Smooth muscle cell (in vitro differentiated cells): Measurements from ENCODE around the gene EPHA3. TPM values are rescaled to one million over a fixed set of nuclear protein-coding genes. Genes with fewer than 3 reads are reported as not detected.

Experiments used
- DNase-seq: peaks from one replicate; lab custom pipeline; 2025; ENCODE audit not compliant: unreplicated experiment; lab: John Stamatoyannopoulos, UW
- H2AFZ ChIP-seq: fragments of 200-600 bp; sonication (generic); 2 replicates; pipeline ENCODE4 v1.6.0; 2016; ENCODE audit warnings: antibody characterized with exemption, low read depth, mild to moderate bottlenecking
- H3F3A ChIP-seq: fragments of 200-600 bp; sonication (generic); 2 replicates; pipeline ENCODE4 v1.6.0; 2017; ENCODE audit warnings: antibody characterized with exemption, low read depth
- H3K27ac ChIP-seq: fragments of 200-600 bp; sonication (generic); 2 replicates; pipeline ENCODE4 v1.5.1; 2016; ENCODE audit warnings: low read depth, mild to moderate bottlenecking
- H3K27me3 ChIP-seq: fragments of 200-600 bp; sonication (generic); 2 replicates; pipeline ENCODE4 v1.6.1; 2016; ENCODE audit warnings: low read depth, mild to moderate bottlenecking
- H3K36me3 ChIP-seq: fragments of 200-600 bp; sonication (generic); 2 replicates; pipeline ENCODE4 v1.5.1; 2016; ENCODE audit warnings: low read depth
- H3K4me1 ChIP-seq: fragments of 200-600 bp; sonication (generic); 2 replicates; pipeline ENCODE4 v1.5.1; 2016; ENCODE audit warnings: low read depth
- H3K4me2 ChIP-seq: fragments of 200-600 bp; sonication (generic); 2 replicates; pipeline ENCODE4 v1.6.0; 2016; ENCODE audit warnings: mild to moderate bottlenecking
- H3K4me3 ChIP-seq: fragments of 200-600 bp; sonication (generic); 2 replicates; pipeline ENCODE4 v1.5.1; 2016; ENCODE audit warnings: mild to moderate bottlenecking
- H3K79me2 ChIP-seq: fragments of 200-600 bp; sonication (generic); 2 replicates; pipeline ENCODE4 v1.6.0; 2016; ENCODE audit warnings: low read depth, mild to moderate bottlenecking
- H3K9ac ChIP-seq: fragments of 200-600 bp; sonication (generic); 2 replicates; pipeline ENCODE4 v1.6.0; 2016; ENCODE audit warnings: low read depth
- H3K9me3 ChIP-seq: fragments of 200-600 bp; sonication (generic); replicated peaks from 2 replicates; pipeline ENCODE4 v1.5.1; 2016; ENCODE audit warnings: low read depth
- H4K20me1 ChIP-seq: fragments of 200-600 bp; sonication (generic); 2 replicates; pipeline ENCODE4 v1.6.0; 2016; ENCODE audit warnings: low read depth
- WGBS: methylation state at CpG from one replicate; pipeline ENCODE4 v1.1.7; 2016; ENCODE audit warnings: low lambda C conversion rate; 5-methylcytosine and 5-hydroxymethylcytosine counted together
- polyA plus RNA-seq: library from polyadenylated mRNA; unstranded; fragments of >200 nt; fragmentation: Nextera tagmentation; extraction: Ambion mirVana; gene quantifications from 2 replicates; pipeline ENCODE4 v1.2.1, GENCODE V29; 2016
- total RNA-seq: library from RNA; depleted of rRNA; stranded (reverse); fragments of >200 nt; gene quantifications from 2 replicates; pipeline ENCODE4 v1.2.3, GENCODE V29; 2014
- TF ChIP-seq, protein P1 (sequence below): fragments of 200-600 bp; sonication (generic); IDR thresholded peaks from 2 replicates; pipeline ENCODE4 v1.5.1; 2017; ENCODE audit warnings: borderline replicate concordance, mild to moderate bottlenecking, antibody characterized with exemption; ENCODE audit not compliant: insufficient read depth, poor library complexity, severe bottlenecking

The EPHA3 gene
- total and polyA plus RNA-seq, 2 experiments from 2014 or later, result 0.62 to 1.7 TPM

DNA sequence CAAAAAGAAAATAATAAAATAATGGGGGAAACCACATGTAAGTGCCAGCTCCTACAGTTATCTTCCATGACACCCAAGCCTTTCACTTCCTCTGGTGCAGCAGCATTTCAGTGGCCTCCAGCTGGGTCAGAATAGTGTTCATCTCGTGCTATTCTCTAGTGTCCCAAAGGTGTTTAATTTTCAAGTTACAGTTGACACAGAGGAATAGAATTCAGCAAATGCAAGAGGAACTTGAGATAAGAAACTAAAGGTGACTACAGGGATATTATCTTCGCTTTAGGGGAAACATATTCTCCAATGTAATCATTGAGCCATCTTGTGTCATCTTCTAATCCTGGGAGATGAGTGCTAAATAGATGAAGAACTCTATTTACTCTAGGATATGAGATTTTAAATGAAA, 212.8 kb downstream of the EPHA3 start:
- Histone ChIP-seq H3K4me3 (no peak overlapping the region), H3K27ac (no peak overlapping the region), H3K9ac (no peak overlapping the region), H3K79me2 (no peaks in the 10 kb centered on the region), H3K4me1 (no peaks in the 10 kb centered on the region), H2AFZ (no peak overlapping the region), H3K9me3 (no peaks in the 10 kb centered on the region), H3K36me3 (no peaks in the 10 kb centered on the region), H3F3A (no peaks in the 10 kb centered on the region), H3K27me3 (no peaks in the 10 kb centered on the region), H3K4me2 (no peak overlapping the region), H4K20me1 (no peaks in the 10 kb centered on the region)
- 91% methylated on average over 2 of the region's 2 CpGs for WGBS
- DNase-seq, result no peak
- TF ChIP-seq, protein P1, sequence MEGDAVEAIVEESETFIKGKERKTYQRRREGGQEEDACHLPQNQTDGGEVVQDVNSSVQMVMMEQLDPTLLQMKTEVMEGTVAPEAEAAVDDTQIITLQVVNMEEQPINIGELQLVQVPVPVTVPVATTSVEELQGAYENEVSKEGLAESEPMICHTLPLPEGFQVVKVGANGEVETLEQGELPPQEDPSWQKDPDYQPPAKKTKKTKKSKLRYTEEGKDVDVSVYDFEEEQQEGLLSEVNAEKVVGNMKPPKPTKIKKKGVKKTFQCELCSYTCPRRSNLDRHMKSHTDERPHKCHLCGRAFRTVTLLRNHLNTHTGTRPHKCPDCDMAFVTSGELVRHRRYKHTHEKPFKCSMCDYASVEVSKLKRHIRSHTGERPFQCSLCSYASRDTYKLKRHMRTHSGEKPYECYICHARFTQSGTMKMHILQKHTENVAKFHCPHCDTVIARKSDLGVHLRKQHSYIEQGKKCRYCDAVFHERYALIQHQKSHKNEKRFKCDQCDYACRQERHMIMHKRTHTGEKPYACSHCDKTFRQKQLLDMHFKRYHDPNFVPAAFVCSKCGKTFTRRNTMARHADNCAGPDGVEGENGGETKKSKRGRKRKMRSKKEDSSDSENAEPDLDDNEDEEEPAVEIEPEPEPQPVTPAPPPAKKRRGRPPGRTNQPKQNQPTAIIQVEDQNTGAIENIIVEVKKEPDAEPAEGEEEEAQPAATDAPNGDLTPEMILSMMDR, result no peak

DNA sequence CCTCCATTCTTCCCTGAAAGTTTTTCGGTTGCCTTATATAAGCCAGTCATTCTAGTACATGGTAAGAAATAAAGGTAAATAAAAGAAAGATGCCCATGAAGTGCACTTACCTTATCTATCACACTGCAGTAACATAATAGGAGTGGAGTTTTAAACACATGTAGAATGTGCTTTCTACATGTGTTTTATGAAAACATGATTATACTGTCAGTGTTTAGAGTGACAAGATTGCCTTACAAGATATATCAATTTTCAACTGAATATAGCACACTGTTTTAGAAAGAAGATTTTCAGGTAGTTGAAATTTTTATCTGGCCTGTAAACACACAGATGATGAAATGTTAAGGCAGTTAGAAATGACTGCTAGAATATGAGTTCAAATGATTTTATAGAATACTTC, 219.6 kb downstream of the EPHA3 start:
- Histone ChIP-seq H3K4me3 (no peak overlapping the region), H3K36me3 (no peaks in the 10 kb centered on the region), H3F3A (no peaks in the 10 kb centered on the region), H3K4me1 (no peaks in the 10 kb centered on the region), H3K9me3 (no peaks in the 10 kb centered on the region), H3K4me2 (no peak overlapping the region), H3K27me3 (no peaks in the 10 kb centered on the region), H3K9ac (no peak overlapping the region), H3K79me2 (no peaks in the 10 kb centered on the region), H4K20me1 (no peaks in the 10 kb centered on the region), H2AFZ (no peak overlapping the region), H3K27ac (no peak overlapping the region)
- no peak for DNase-seq
- WGBS, result 94% methylated on average over 1 of the region's 1 CpG
- TF ChIP-seq, protein P1, result no peak

DNA sequence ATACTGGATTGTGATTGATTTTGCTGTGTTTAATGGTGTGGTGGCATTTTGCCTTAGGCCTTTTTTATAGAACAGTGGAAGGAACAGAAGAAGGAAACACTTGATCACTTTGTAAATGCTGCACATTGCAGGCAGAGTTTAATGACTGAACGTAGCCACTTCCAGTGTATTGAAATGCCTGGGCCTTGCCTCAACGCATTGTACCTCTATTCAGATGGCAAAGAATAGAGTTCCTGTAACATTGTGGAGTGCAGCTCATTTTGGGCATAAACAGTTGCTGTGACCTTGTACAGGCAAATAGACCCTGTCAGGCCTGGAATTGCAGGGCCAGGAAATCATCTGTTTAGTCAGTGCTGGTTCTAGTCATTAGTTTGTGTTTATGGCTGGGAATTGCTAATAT, 225.0 kb downstream of the EPHA3 start:
- H3K4me3 ChIP-seq, result no peak overlapping the region
- H3K9me3 ChIP-seq, result no peaks in the 10 kb centered on the region
- no peak overlapping the region for H3K9ac ChIP-seq
- H2AFZ ChIP-seq, result no peak overlapping the region
- H3K27ac ChIP-seq, result no peak overlapping the region
- H3K36me3 ChIP-seq, result no peaks in the 10 kb centered on the region
- no peaks in the 10 kb centered on the region for H3F3A ChIP-seq
- no peak overlapping the region for H3K4me2 ChIP-seq
- no peak for DNase-seq
- H3K4me1 ChIP-seq, result no peaks in the 10 kb centered on the region
- no peaks in the 10 kb centered on the region for H4K20me1 ChIP-seq
- TF ChIP-seq, protein P1, result no peak
- no peaks in the 10 kb centered on the region for H3K79me2 ChIP-seq
- 49% methylated on average over 2 of the region's 2 CpGs for WGBS
- no peaks in the 10 kb centered on the region for H3K27me3 ChIP-seq

DNA sequence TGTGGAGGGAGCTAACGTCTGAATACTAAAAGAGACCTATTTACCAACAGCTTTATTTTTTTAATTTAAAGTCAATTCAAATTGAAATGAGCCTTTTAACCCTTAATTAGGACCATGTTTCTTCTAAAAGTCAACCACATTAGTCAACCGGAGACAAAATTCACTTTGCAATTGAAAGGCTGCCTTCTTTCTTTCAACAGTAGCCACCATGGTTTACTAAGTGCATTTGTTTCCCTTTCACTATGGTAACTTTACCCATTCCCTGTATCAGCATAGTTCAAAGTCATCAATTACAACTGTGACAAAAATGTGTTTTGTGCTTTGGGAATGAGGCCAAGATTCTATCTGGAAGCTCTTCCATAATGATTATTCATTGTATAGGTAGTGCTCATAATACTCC, 225.4 kb downstream of the EPHA3 start:
- Histone ChIP-seq H3F3A (no peaks in the 10 kb centered on the region), H3K4me2 (no peak overlapping the region), H3K9me3 (no peaks in the 10 kb centered on the region), H3K4me1 (no peaks in the 10 kb centered on the region), H3K27ac (no peak overlapping the region), H3K79me2 (no peaks in the 10 kb centered on the region), H3K27me3 (no peaks in the 10 kb centered on the region), H4K20me1 (no peaks in the 10 kb centered on the region), H2AFZ (no peak overlapping the region), H3K36me3 (no peaks in the 10 kb centered on the region), H3K9ac (no peak overlapping the region), H3K4me3 (no peak overlapping the region)
- no peak for DNase-seq
- TF ChIP-seq, protein P1, result no peak
- 57% methylated on average over 2 of the region's 2 CpGs for WGBS
